OCI-LY7 (cell line): ENCODE results near the gene PLAC1. TPM values are rescaled to one million over a fixed set of nuclear protein-coding genes. Genes with fewer than 3 reads are reported as not detected.

Source experiments
- BruUV-seq: library from RNA; stranded (reverse); fragments of 400-500 nt; replicated peaks from 2 replicates; lab custom pipeline; 2021; lab: Mats Ljungman, UMichigan
- CTCF ChIA-PET: fragments of 300-600 bp; sonication (Branson Sonifier 250); formaldehyde crosslinking; loops from one replicate; lab custom pipeline; 2022; ENCODE audit warnings: antibody characterized with exemption; ENCODE audit not compliant: unreplicated experiment; lab: Charles Lee
- POLR2A ChIA-PET: fragments of 300-600 bp; sonication (Branson Sonifier 250); formaldehyde crosslinking; loops from one replicate; lab custom pipeline; 2022; ENCODE audit warnings: antibody characterized with exemption; lab: Charles Lee
- DNase-seq: peaks from one replicate; pipeline ENCODE4 v3.0.0-alpha.2; 2015; ENCODE audit warnings: low spot score
- H2AFZ ChIP-seq: fragments of 200-600 bp; sonication (generic), shearing (Covaris generic); 2 replicates; pipeline ENCODE4 v1.6.1; 2014; ENCODE audit warnings: mild to moderate bottlenecking, antibody characterized with exemption, low read length, moderate library complexity
- H3K27ac ChIP-seq: fragments of 200-600 bp; sonication (generic); 2 replicates; pipeline ENCODE4 v1.5.1; 2014; ENCODE audit warnings: mixed run types, low read depth, mild to moderate bottlenecking, moderate library complexity, low read length, inconsistent platforms; ENCODE audit not compliant: poor library complexity, severe bottlenecking
- H3K36me3 ChIP-seq: fragments of 200-600 bp; sonication (generic); 2 replicates; pipeline ENCODE4 v1.6.1; 2014; ENCODE audit warnings: mild to moderate bottlenecking, antibody characterized with exemption, low read length, moderate library complexity, mixed read lengths; ENCODE audit not compliant: insufficient read depth
- H3K4me1 ChIP-seq: fragments of 200-600 bp; sonication (generic); 2 replicates; pipeline ENCODE4 v1.5.1; 2014; ENCODE audit warnings: mild to moderate bottlenecking, low read length; ENCODE audit not compliant: insufficient read depth, poor library complexity, severe bottlenecking
- H3K4me2 ChIP-seq: fragments of 200-600 bp; sonication (generic); 2 replicates; pipeline ENCODE4 v1.6.1; 2014; ENCODE audit warnings: mild to moderate bottlenecking, low read length
- H3K4me3 ChIP-seq: fragments of 200-600 bp; sonication (generic); 2 replicates; pipeline ENCODE4 v1.5.1; 2014; ENCODE audit warnings: mild to moderate bottlenecking, low read depth, low read length; ENCODE audit not compliant: poor library complexity, severe bottlenecking
- H3K79me2 ChIP-seq: fragments of 200-600 bp; sonication (generic); 2 replicates; pipeline ENCODE4 v1.6.1; 2016; ENCODE audit warnings: low read depth, mild to moderate bottlenecking, low read length, moderate library complexity, mixed read lengths; ENCODE audit not compliant: insufficient read depth
- H3K9me2 ChIP-seq: fragments of 200-600 bp; sonication (generic); 2 replicates; pipeline ENCODE4 v1.6.1; 2016; ENCODE audit warnings: mild to moderate bottlenecking, low read length, mixed read lengths; ENCODE audit not compliant: insufficient read depth
- H3K9me3 ChIP-seq: fragments of 200-600 bp; sonication (generic); 2 replicates; pipeline ENCODE4 v1.6.1; 2014; ENCODE audit warnings: mild to moderate bottlenecking, mixed run types, low read length, mixed read lengths
- H4K20me1 ChIP-seq: fragments of 200-600 bp; sonication (generic); 2 replicates; pipeline ENCODE4 v1.6.1; 2014; ENCODE audit warnings: mild to moderate bottlenecking, antibody characterized with exemption, low read length, moderate library complexity, mixed read lengths; ENCODE audit not compliant: insufficient read depth
- CTCF ChIP-seq: fragments of 200-600 bp; sonication (generic); conservative IDR thresholded peaks from 2 replicates; pipeline ENCODE4 v1.5.1; 2014; ENCODE audit warnings: mild to moderate bottlenecking, antibody characterized with exemption, low read length, moderate library complexity, mixed read lengths
- EZH2phosphoT487 ChIP-seq: fragments of 200-600 bp; sonication (generic); IDR thresholded peaks from 2 replicates; pipeline ENCODE4 v1.6.1; 2018; ENCODE audit warnings: low read depth, borderline replicate concordance, mild to moderate bottlenecking, mixed run types, antibody characterized with exemption, low read length, moderate library complexity, mixed read lengths
- intact Hi-C: fragments of 100-400 bp; cut with micrococcal nuclease; formaldehyde crosslinking; loops from one replicate; pipeline ENCODE4 v1.10.0; 2022; ENCODE audit not compliant: unreplicated experiment
- total RNA-seq, 2 experiments: library from RNA; depleted of rRNA in 1 of 2; stranded (reverse); fragments of >200 nt in 1 of 2; shearing (Covaris generic) in 1 of 2; gene quantifications; 2 replicates each; pipeline ENCODE4 v1.2.3, GENCODE V29; 2014 to 2022

Gene PLAC1
- total RNA-seq, 2 experiments from 2014 or later, result 0.28 TPM; not detected in 1

GRCh38 chrX:134641346-134641745, 16.9 kb downstream of the PLAC1 start:
- no peak overlapping the region for H3K4me3 ChIP-seq
- H3K4me1 ChIP-seq, result no peaks in the 10 kb centered on the region
- TF ChIP-seq CTCF, result no peak
- H3K4me2 ChIP-seq, result no peak overlapping the region
- ChIA-PET POLR2A (no interaction called here), CTCF (no interaction called here)
- DNase-seq, result no peak
- H4K20me1 ChIP-seq, result no peaks in the 10 kb centered on the region
- H2AFZ ChIP-seq, result no peak overlapping the region
- no peaks in the 10 kb centered on the region for H3K79me2 ChIP-seq
- H3K27ac ChIP-seq, result no peak overlapping the region
- H3K9me3 ChIP-seq, result no peaks in the 10 kb centered on the region
- no peaks in the 10 kb centered on the region for H3K36me3 ChIP-seq
- H3K9me2 ChIP-seq, result no peaks in the 10 kb centered on the region
- BruUV-seq, result no TSS peak
- intact Hi-C loops, result no loop called here

- Histone ChIP-seq H3K4me3 (no peak overlapping the region), H3K79me2 (no peaks in the 10 kb centered on the region), H3K4me1 (no peaks in the 10 kb centered on the region), H3K27ac (no peak overlapping the region), H2AFZ (no peak overlapping the region), H3K4me2 (no peak overlapping the region), H4K20me1 (no peaks in the 10 kb centered on the region), H3K36me3 (no peaks in the 10 kb centered on the region), H3K9me2 (no peaks in the 10 kb centered on the region), H3K9me3 (no peaks in the 10 kb centered on the region)
- no TSS peak for BruUV-seq
- DNase-seq, result no peak
- intact Hi-C loops, result no loop called here
- POLR2A ChIA-PET, result no interaction called here
- TF ChIP-seq CTCF (no peak), EZH2phosphoT487 (no peak)
- CTCF ChIA-PET, result no interaction called here
These were observed 17.4 kb downstream of the PLAC1 start for GRCh38 chrX:134640914-134641313.

GRCh38 chrX:134636851-134637250, 21.4 kb downstream of the PLAC1 start:
- Histone ChIP-seq H3K4me2 (no peak overlapping the region), H3K4me1 (no peaks in the 10 kb centered on the region), H2AFZ (no peak overlapping the region), H3K9me2 (no peaks in the 10 kb centered on the region), H3K4me3 (no peak overlapping the region), H3K36me3 (no peaks in the 10 kb centered on the region), H4K20me1 (no peaks in the 10 kb centered on the region), H3K79me2 (no peaks in the 10 kb centered on the region), H3K9me3 (no peaks in the 10 kb centered on the region), H3K27ac (no peak overlapping the region)
- no peak for DNase-seq
- TF ChIP-seq CTCF (no peak), EZH2phosphoT487 (no peak)
- BruUV-seq, result no TSS peak
- ChIA-PET CTCF (no interaction called here), POLR2A (no interaction called here)
- intact Hi-C loops, result no loop called here
